NCI-H2029 treated with DMSO at 0.1 percent for 48 hours (cell line): Measurements from ENCODE around the gene PTPN13.
A peak's percentile ranks its signal among the peaks of the same experiment; 100 is the strongest.

ENCODE experiments used
- DNase-seq: peaks from one replicate; lab custom pipeline; 2025; lab: John Stamatoyannopoulos, UW

Gene PTPN13

GRCh38 chr4:86592553-86593249 lies 1.4 kb upstream of the PTPN13 start:
- DNase-seq = no peak

- DNase-seq = peak; percentile 45
Measured at GRCh38 chr4:86594559-86595425, 677 bp downstream of the PTPN13 start.

GRCh38 chr4:86595426-86595805 lies 1.3 kb downstream of the PTPN13 start:
- no peak for DNase-seq

GRCh38 chr4:86596807-86597206 lies 2.7 kb downstream of the PTPN13 start:
- DNase-seq = no peak

GRCh38 chr4:86600007-86600653 lies 6.0 kb downstream of the PTPN13 start:
- DNase-seq = no peak

GRCh38 chr4:86603311-86603885 lies 9.3 kb downstream of the PTPN13 start:
- DNase-seq = no peak

GRCh38 chr4:86606809-86607208 lies 12.7 kb downstream of the PTPN13 start:
- no peak for DNase-seq

GRCh38 chr4:86608757-86609375 lies 14.8 kb downstream of the PTPN13 start:
- no peak for DNase-seq

GRCh38 chr4:86611757-86612156 lies 17.6 kb downstream of the PTPN13 start:
- no peak for DNase-seq

GRCh38 chr4:86613734-86614133 lies 19.6 kb downstream of the PTPN13 start:
- DNase-seq = no peak

- no peak for DNase-seq
Measured at GRCh38 chr4:86614865-86615264, 20.8 kb downstream of the PTPN13 start.

- no peak for DNase-seq
Measured at GRCh38 chr4:86615501-86615900, 21.4 kb downstream of the PTPN13 start.

GRCh38 chr4:86619656-86620055 lies 25.5 kb downstream of the PTPN13 start:
- DNase-seq = no peak

GRCh38 chr4:86621435-86621834 lies 27.3 kb downstream of the PTPN13 start:
- no peak for DNase-seq

- no peak for DNase-seq
Measured at GRCh38 chr4:86626066-86626465, 32.0 kb downstream of the PTPN13 start.

GRCh38 chr4:86627462-86628135 lies 33.5 kb downstream of the PTPN13 start:
- DNase-seq = no peak

- DNase-seq = no peak
Measured at GRCh38 chr4:86630629-86631028, 36.5 kb downstream of the PTPN13 start.

- DNase-seq = no peak
Measured at GRCh38 chr4:86631166-86631565, 37.1 kb downstream of the PTPN13 start.

- DNase-seq = no peak
Measured at GRCh38 chr4:86633854-86634253, 39.7 kb downstream of the PTPN13 start.

GRCh38 chr4:86640469-86640868 lies 46.4 kb downstream of the PTPN13 start:
- no peak for DNase-seq

GRCh38 chr4:86641516-86642090 lies 47.5 kb downstream of the PTPN13 start:
- no peak for DNase-seq
